H9 (cell line): Measurements from ENCODE around the gene SDR42E2. TPM values are rescaled to one million over a fixed set of nuclear protein-coding genes. Genes with fewer than 3 reads are reported as not detected.

Experiments used
- DNase-seq: peaks from one replicate; pipeline ENCODE4 v3.0.0-alpha.2; 2017
- H2AFZ ChIP-seq: one replicate; pipeline ENCODE4 v1.6.1; 2013; ENCODE audit warnings: mild to moderate bottlenecking, low read length, control low read depth, moderate library complexity
- H2AK5ac ChIP-seq: 2 replicates; pipeline ENCODE4 v1.6.1; 2013; ENCODE audit warnings: low read length, control low read depth, mixed read lengths; ENCODE audit not compliant: insufficient read length
- H2BK120ac ChIP-seq: one replicate; pipeline ENCODE4 v1.6.1; 2013; ENCODE audit warnings: low read depth, mild to moderate bottlenecking, low read length, control low read depth, inconsistent platforms; ENCODE audit not compliant: poor library complexity, severe bottlenecking
- H2BK12ac ChIP-seq: 2 replicates; pipeline ENCODE4 v1.6.1; 2013; ENCODE audit warnings: low read length, control low read depth, mixed read lengths, low read depth; ENCODE audit not compliant: insufficient read length
- H2BK15ac ChIP-seq: 2 replicates; pipeline ENCODE4 v1.6.1; 2013; ENCODE audit warnings: low read depth, low read length, control low read depth
- H2BK20ac ChIP-seq: one replicate; pipeline ENCODE4 v1.6.1; 2013; ENCODE audit warnings: low read depth, mild to moderate bottlenecking, low read length, control low read depth, inconsistent platforms; ENCODE audit not compliant: poor library complexity, severe bottlenecking
- H2BK5ac ChIP-seq: 2 replicates; pipeline ENCODE4 v1.6.1; 2013; ENCODE audit warnings: low read length, control low read depth, mixed read lengths; ENCODE audit not compliant: insufficient read length
- H3K14ac ChIP-seq: 2 replicates; pipeline ENCODE4 v1.6.1; 2013; ENCODE audit warnings: low read length, control low read depth; ENCODE audit not compliant: insufficient read depth
- H3K18ac ChIP-seq: 2 replicates; pipeline ENCODE4 v1.6.1; 2013; ENCODE audit warnings: low read depth, mild to moderate bottlenecking, mixed read lengths, low read length, control low read depth; ENCODE audit not compliant: insufficient read length
- H3K23ac ChIP-seq: 2 replicates; pipeline ENCODE4 v1.6.1; 2013; ENCODE audit warnings: low read length, control low read depth, mixed read lengths, low read depth; ENCODE audit not compliant: insufficient read length
- H3K23me2 ChIP-seq: 2 replicates; pipeline ENCODE4 v1.6.1; 2013; ENCODE audit warnings: low read depth, mild to moderate bottlenecking, mixed read lengths, low read length, control low read depth; ENCODE audit not compliant: insufficient read length, poor library complexity, severe bottlenecking
- H3K27ac ChIP-seq: 2 replicates; pipeline ENCODE4 v1.5.1; 2013; ENCODE audit warnings: low read length, control low read depth, mixed read lengths, low read depth; ENCODE audit not compliant: insufficient read length
- H3K27me3 ChIP-seq: 2 replicates; pipeline ENCODE4 v1.6.1; 2013; ENCODE audit warnings: low read length, control low read depth, inconsistent platforms; ENCODE audit not compliant: insufficient read depth
- H3K4ac ChIP-seq: 2 replicates; pipeline ENCODE4 v1.6.1; 2013; ENCODE audit warnings: low read depth, mild to moderate bottlenecking, control low read depth, inconsistent platforms, low read length, moderate library complexity
- H3K4me1 ChIP-seq: 2 replicates; pipeline ENCODE4 v1.6.1; 2013; ENCODE audit warnings: low read length, control low read depth, inconsistent platforms; ENCODE audit not compliant: insufficient read depth
- H3K4me2 ChIP-seq: 2 replicates; pipeline ENCODE4 v1.6.1; 2013; ENCODE audit warnings: low read length, control low read depth, mixed read lengths; ENCODE audit not compliant: insufficient read length, insufficient read depth
- H3K56ac ChIP-seq: 2 replicates; pipeline ENCODE4 v1.6.1; 2013; ENCODE audit warnings: low read depth, mild to moderate bottlenecking, mixed read lengths, low read length, control low read depth; ENCODE audit not compliant: insufficient read length
- H3K79me1 ChIP-seq: 2 replicates; pipeline ENCODE4 v1.6.1; 2013; ENCODE audit warnings: low read depth, mild to moderate bottlenecking, moderate library complexity, low read length, control low read depth, inconsistent platforms; ENCODE audit not compliant: insufficient read depth, poor library complexity, severe bottlenecking
- H3K79me2 ChIP-seq: 2 replicates; pipeline ENCODE4 v1.6.1; 2013; ENCODE audit warnings: low read length, control low read depth, inconsistent platforms; ENCODE audit not compliant: insufficient read depth
- H3K9ac ChIP-seq: 2 replicates; pipeline ENCODE4 v1.6.1; 2013; ENCODE audit warnings: low read length, control low read depth, mixed read lengths; ENCODE audit not compliant: insufficient read length; ENCODE audit errors: extremely low read depth
- H3K9me3 ChIP-seq: one replicate; pipeline ENCODE4 v1.6.1; 2013; ENCODE audit warnings: low read depth, low read length, inconsistent platforms; ENCODE audit not compliant: control insufficient read depth
- H3T11ph ChIP-seq: one replicate; pipeline ENCODE4 v1.6.1; 2013; ENCODE audit warnings: mild to moderate bottlenecking, low read length, control low read depth, inconsistent platforms
- H4K20me1 ChIP-seq: one replicate; pipeline ENCODE4 v1.6.1; 2013; ENCODE audit not compliant: control insufficient read depth, insufficient read length, insufficient read depth
- H4K5ac ChIP-seq: 2 replicates; pipeline ENCODE4 v1.6.1; 2013; ENCODE audit warnings: low read depth, mild to moderate bottlenecking, mixed read lengths, low read length, control low read depth; ENCODE audit not compliant: insufficient read length
- H4K8ac ChIP-seq: replicated peaks from 2 replicates; pipeline ENCODE4 v1.6.1; 2013; ENCODE audit warnings: low read length, control low read depth, mixed read lengths, low read depth; ENCODE audit not compliant: insufficient read length
- H4K91ac ChIP-seq: 2 replicates; pipeline ENCODE4 v1.6.1; 2013; ENCODE audit warnings: low read depth, mild to moderate bottlenecking, moderate library complexity, mixed read lengths, low read length, control low read depth; ENCODE audit not compliant: insufficient read length
- H3K27ac Mint-ChIP-seq, 3 experiments: 2 replicates in 2 of 3; 3 replicates in 1 of 3; pipeline ENCODE4 v1.8.0; 2020 to 2021; ENCODE audit warnings: mixed read lengths in 3 of 3, mild to moderate bottlenecking in 1 of 3, moderate library complexity in 1 of 3
- H3K27me3 Mint-ChIP-seq: 2 replicates; pipeline ENCODE4 v1.8.0; 2021; ENCODE audit warnings: low read depth, mild to moderate bottlenecking, moderate library complexity, mixed read lengths
- H3K36me3 Mint-ChIP-seq, 3 experiments: 2 replicates in 2 of 3; 3 replicates in 1 of 3; pipeline ENCODE4 v1.8.0; 2020 to 2021; ENCODE audit warnings: low read depth in 3 of 3, mixed read lengths in 3 of 3; ENCODE audit not compliant: insufficient read depth in 1 of 3
- H3K4me1 Mint-ChIP-seq, 2 experiments: 2 replicates each; pipeline ENCODE4 v1.8.0; 2020; ENCODE audit warnings: mixed read lengths in 2 of 2
- H3K4me3 Mint-ChIP-seq, 2 experiments: 2 replicates in 1 of 2; 3 replicates in 1 of 2; pipeline ENCODE4 v1.8.0; 2020 to 2021; ENCODE audit warnings: mild to moderate bottlenecking in 2 of 2, mixed read lengths in 2 of 2, moderate library complexity in 1 of 2
- H3K9me3 Mint-ChIP-seq, 2 experiments: 2 replicates in 1 of 2; 3 replicates in 1 of 2; pipeline ENCODE4 v1.8.0; 2020; ENCODE audit warnings: mild to moderate bottlenecking in 2 of 2, mixed read lengths in 2 of 2, moderate library complexity in 1 of 2
- CTCF ChIP-seq: fragments of 200-600 bp; sonication (generic); conservative IDR thresholded peaks from 3 replicates; pipeline ENCODE4 v1.8.0; 2021; ENCODE audit warnings: antibody characterized with exemption, mild to moderate bottlenecking
- WGBS: extraction: QIAGEN DNeasy Blood & Tissue Kit; methylation state at CpG from one replicate; pipeline ENCODE4 v1.1.7; 2013; ENCODE audit warnings: missing lambda C conversion rate, low lambda C conversion rate, mixed read lengths; ENCODE audit not compliant: insufficient read length; ENCODE audit errors: extremely low coverage; 5-methylcytosine and 5-hydroxymethylcytosine counted together
- total RNA-seq: library from RNA; stranded (reverse); gene quantifications from 2 replicates; pipeline ENCODE4 v1.2.1, GENCODE V29; 2021

Gene SDR42E2
- total RNA-seq, 1 experiment from 2014 or later = 0.09 TPM

GRCh38 chr16:22117609-22118008, 44.7 kb upstream of the SDR42E2 start:
- H3K4me2 ChIP-seq = no peak overlapping the region
- no peaks in the 10 kb centered on the region for H3K23me2 ChIP-seq
- no peak overlapping the region for H3K27ac Mint-ChIP-seq
- no peaks in the 10 kb centered on the region; a peak in 1 of 5 replicates for H3K9me3 Mint-ChIP-seq
- H2BK120ac ChIP-seq = no peak overlapping the region
- no peaks in the 10 kb centered on the region for H4K20me1 ChIP-seq
- H4K5ac ChIP-seq = no peak overlapping the region
- no peak overlapping the region for H3K18ac ChIP-seq
- no peaks in the 10 kb centered on the region for H3K27me3 ChIP-seq
- no peak overlapping the region for H3K14ac ChIP-seq
- no peak overlapping the region for H3T11ph ChIP-seq
- H3K4me1 Mint-ChIP-seq = no peaks in the 10 kb centered on the region
- no peak overlapping the region for H3K4ac ChIP-seq
- no peak for DNase-seq
- H3K36me3 Mint-ChIP-seq = no peaks in the 10 kb centered on the region
- no peak overlapping the region for H4K8ac ChIP-seq
- H3K4me1 ChIP-seq = no peaks in the 10 kb centered on the region
- no peak overlapping the region for H2BK5ac ChIP-seq
- peaks cover 6% of the 10 kb centered on the region; the same call in 1 of the 2 replicates for H3K27me3 Mint-ChIP-seq
- no peaks in the 10 kb centered on the region for H3K79me1 ChIP-seq
- H2BK15ac ChIP-seq = no peak overlapping the region
- no peak overlapping the region for H2AK5ac ChIP-seq
- no peak overlapping the region for H2AFZ ChIP-seq
- no peaks in the 10 kb centered on the region for H3K9me3 ChIP-seq
- H3K23ac ChIP-seq = no peak overlapping the region
- H3K4me3 Mint-ChIP-seq = no peak overlapping the region; a peak in 1 of 5 replicates
- no peak overlapping the region for H3K9ac ChIP-seq
- no peak overlapping the region for H2BK20ac ChIP-seq
- whole genome bisulfite sequencing = no CpG with 5 or more reads among the region's 2 CpGs
- no peak overlapping the region for H3K56ac ChIP-seq
- no peaks in the 10 kb centered on the region for H3K79me2 ChIP-seq
- H4K91ac ChIP-seq = no peak overlapping the region
- no peak overlapping the region for H3K27ac ChIP-seq
- no peak for TF ChIP-seq CTCF
- H2BK12ac ChIP-seq = no peak overlapping the region
